ENCODE data around the gene DBP.
"Not testable (repeated sequence)": the region's sequence is repeated elsewhere in the genome, so short reads cannot be mapped to it uniquely, and the experiment has no call there.

Gene DBP

GRCh38 chr19:48639483-48640375, 2.5 kb upstream of the DBP start:
- no peak for DNase-seq

GRCh38 chr19:48638831-48639381, 1.7 kb upstream of the DBP start:
- no peak for DNase-seq

GRCh38 chr19:48637948-48638830, 1.0 kb upstream of the DBP start:
- peak; percentile 73 for DNase-seq

GRCh38 chr19:48637449-48637947, 319 bp upstream of the DBP start:
- peak; percentile 99 for DNase-seq

- DNase-seq = no peak
Measured at GRCh38 chr19:48635966-48636858, 967 bp downstream of the DBP start.

GRCh38 chr19:48635263-48635965, 1.8 kb downstream of the DBP start:
- peak; percentile 63 for DNase-seq

- peak; percentile 83 for DNase-seq
Measured at GRCh38 chr19:48634424-48635262, 2.5 kb downstream of the DBP start.

- DNase-seq = no peak
Measured at GRCh38 chr19:48634036-48634342, 3.2 kb downstream of the DBP start.

GRCh38 chr19:48633148-48634035, 3.8 kb downstream of the DBP start:
- no peak for DNase-seq

GRCh38 chr19:48632692-48633147, 4.5 kb downstream of the DBP start:
- no peak for DNase-seq

GRCh38 chr19:48632286-48632685, 4.9 kb downstream of the DBP start:
- not testable (repeated sequence) for DNase-seq

- no peak for DNase-seq
Measured at GRCh38 chr19:48631225-48631624, 6.0 kb downstream of the DBP start.

- no peak for DNase-seq
Measured at GRCh38 chr19:48630296-48631063, 6.7 kb downstream of the DBP start.

GRCh38 chr19:48629599-48630295, 7.4 kb downstream of the DBP start:
- no peak for DNase-seq

GRCh38 chr19:48629297-48629598, 7.9 kb downstream of the DBP start:
- no peak for DNase-seq

GRCh38 chr19:48628486-48629296, 8.5 kb downstream of the DBP start:
- no peak for DNase-seq

- no peak for DNase-seq
Measured at GRCh38 chr19:48627865-48628314, 9.3 kb downstream of the DBP start.
